H1 (cell line): ENCODE data around the gene SSTR5. TPM values are rescaled to one million over a fixed set of nuclear protein-coding genes. Genes with fewer than 3 reads are reported as not detected.

Source experiments
- CTCF ChIA-PET: fragments of 300-600 bp; sonication (Branson Sonifier 250); formaldehyde crosslinking; loops from one replicate; lab custom pipeline; 2021; ENCODE audit not compliant: partially characterized antibody; lab: Charles Lee
- POLR2A ChIA-PET: fragments of 300-600 bp; sonication (Branson Sonifier 250); formaldehyde crosslinking; loops from one replicate; lab custom pipeline; 2021; ENCODE audit warnings: inconsistent platforms; ENCODE audit not compliant: partially characterized antibody; lab: Charles Lee
- DNase-seq, 2 experiments: peaks; one replicate each; pipeline versions ENCODE4 v3.0.0 to v3.0.0-alpha.2; 2010 to 2022; ENCODE audit warnings: low spot score in 2 of 2, low read depth in 1 of 2, mixed read lengths in 1 of 2
- FAIRE-seq: peaks from 2 replicates; lab custom pipeline; 2011; peaks lifted over from hg19 to GRCh38; lab: Jason Lieb, UNC
- H2AFZ ChIP-seq: 2 replicates; pipeline ENCODE4 v1.8.1; 2012; ENCODE audit warnings: low read length, inconsistent platforms
- H2AK5ac ChIP-seq: 2 replicates; pipeline ENCODE4 v1.6.1; 2013; ENCODE audit warnings: low read depth, low read length
- H2BK120ac ChIP-seq: replicated peaks from 2 replicates; pipeline ENCODE3; 2013; ENCODE audit warnings: low read depth, low read length, inconsistent platforms
- H2BK12ac ChIP-seq: 2 replicates; pipeline ENCODE4 v1.6.1; 2013; ENCODE audit warnings: low read depth, low read length
- H2BK15ac ChIP-seq: 2 replicates; pipeline ENCODE4 v1.6.1; 2013; ENCODE audit warnings: low read length
- H2BK20ac ChIP-seq: 2 replicates; pipeline ENCODE4 v1.6.1; 2013; ENCODE audit warnings: low read length
- H2BK5ac ChIP-seq: 2 replicates; pipeline ENCODE4 v1.6.1; 2013; ENCODE audit warnings: low read depth, low read length
- H3K14ac ChIP-seq: 2 replicates; pipeline ENCODE4 v1.6.1; 2013; ENCODE audit warnings: inconsistent platforms; ENCODE audit not compliant: insufficient read length
- H3K18ac ChIP-seq: 2 replicates; pipeline ENCODE4 v1.6.1; 2013; ENCODE audit warnings: low read length; ENCODE audit errors: extremely low read depth
- H3K23ac ChIP-seq: 2 replicates; pipeline ENCODE4 v1.6.1; 2013; ENCODE audit warnings: inconsistent platforms; ENCODE audit not compliant: insufficient read length
- H3K23me2 ChIP-seq: 2 replicates; pipeline ENCODE4 v1.6.1; 2013; ENCODE audit warnings: low read depth, low read length
- H3K27ac ChIP-seq: 2 replicates; pipeline ENCODE4 v1.6.1; 2011; ENCODE audit warnings: low read depth, low read length, inconsistent platforms
- H3K27me3 ChIP-seq, 4 experiments: replicated peaks in 1 of 4; 1 replicate in 1 of 4; 2 replicates in 3 of 4; pipeline versions ENCODE4 v1.6.1 to v1.8.1; 2011 to 2013; ENCODE audit warnings: low read length in 3 of 4, mild to moderate bottlenecking in 3 of 4, inconsistent platforms in 2 of 4, mixed read lengths in 2 of 4, moderate library complexity in 1 of 4; ENCODE audit not compliant: control insufficient read depth in 3 of 4, insufficient read depth in 3 of 4; ENCODE audit errors: extremely low read depth in 1 of 4
- H3K36me3 ChIP-seq, 4 experiments: 2 replicates each; pipeline versions ENCODE4 v1.6.1 to v1.8.1; 2011 to 2013; ENCODE audit warnings: mild to moderate bottlenecking in 4 of 4, low read length in 3 of 4, moderate library complexity in 2 of 4, control low read depth in 1 of 4, inconsistent platforms in 1 of 4; ENCODE audit not compliant: insufficient read depth in 4 of 4, control insufficient read depth in 2 of 4
- H3K4ac ChIP-seq: replicated peaks from 2 replicates; pipeline ENCODE3; 2013; ENCODE audit warnings: low read length, low read depth, mixed read lengths, inconsistent platforms; ENCODE audit not compliant: insufficient read length
- H3K4me1 ChIP-seq, 4 experiments: replicated peaks in 1 of 4; 1 replicate in 1 of 4; 2 replicates in 3 of 4; pipeline versions ENCODE4 v1.6.1 to v1.8.1; 2011 to 2013; ENCODE audit warnings: low read length in 3 of 4, inconsistent platforms in 2 of 4, mixed read lengths in 1 of 4; ENCODE audit not compliant: insufficient read depth in 4 of 4, control insufficient read depth in 3 of 4
- H3K4me2 ChIP-seq, 2 experiments: 2 replicates each; pipeline versions ENCODE4 v1.6.1 to v1.8.1; 2011 to 2013; ENCODE audit warnings: low read depth in 2 of 2, low read length in 2 of 2, control low read depth in 1 of 2, inconsistent platforms in 1 of 2, mild to moderate bottlenecking in 1 of 2; ENCODE audit not compliant: insufficient read depth in 1 of 2
- H3K4me3 ChIP-seq, 4 experiments: fragments of 200-600, 300-600 bp in 1 of 4; sonication (generic), shearing (Covaris generic), sonication (Bioruptor Twin) in 1 of 4; 2 replicates each; pipeline versions ENCODE4 v1.5.1 to v1.8.1; 2011 to 2016; ENCODE audit warnings: low read length in 4 of 4, low read depth in 3 of 4, control low read depth in 2 of 4, inconsistent platforms in 2 of 4, mild to moderate bottlenecking in 2 of 4, mixed read lengths in 1 of 4, moderate library complexity in 1 of 4; ENCODE audit not compliant: insufficient read depth in 2 of 4; ENCODE audit errors: extremely low read depth in 1 of 4
- H3K56ac ChIP-seq: replicated peaks from 2 replicates; pipeline ENCODE3; 2013; ENCODE audit warnings: low read depth, mild to moderate bottlenecking, mixed read lengths, low read length, inconsistent platforms; ENCODE audit not compliant: insufficient read length
- H3K79me1 ChIP-seq: 2 replicates; pipeline ENCODE4 v1.6.1; 2013; ENCODE audit warnings: low read depth, low read length, control low read depth
- H3K79me2 ChIP-seq, 2 experiments: 2 replicates each; pipeline versions ENCODE4 v1.6.1 to v1.8.1; 2012 to 2013; ENCODE audit warnings: low read length in 2 of 2, mild to moderate bottlenecking in 2 of 2, inconsistent platforms in 1 of 2; ENCODE audit not compliant: insufficient read depth in 2 of 2, control insufficient read depth in 1 of 2
- H3K9ac ChIP-seq, 4 experiments: replicated peaks in 1 of 4; 1 replicate in 1 of 4; 2 replicates in 3 of 4; pipeline versions ENCODE4 v1.6.1 to v1.8.1; 2011 to 2013; ENCODE audit warnings: low read depth in 3 of 4, low read length in 3 of 4, control low read depth in 2 of 4, mild to moderate bottlenecking in 2 of 4, moderate library complexity in 2 of 4, inconsistent platforms in 1 of 4; ENCODE audit errors: extremely low read depth in 1 of 4
- H3K9me3 ChIP-seq, 2 experiments: 2 replicates each; pipeline versions ENCODE4 v1.6.1 to v1.8.1; 2012 to 2013; ENCODE audit warnings: mild to moderate bottlenecking in 2 of 2, moderate library complexity in 2 of 2, control low read depth in 1 of 2, inconsistent platforms in 1 of 2, low read depth in 1 of 2, low read length in 1 of 2, mixed read lengths in 1 of 2; ENCODE audit not compliant: insufficient read depth in 2 of 2
- H4K20me1 ChIP-seq, 2 experiments: replicated peaks in 1 of 2; 2 replicates each; pipeline versions ENCODE3 to v1.8.1; 2011 to 2013; ENCODE audit warnings: inconsistent platforms in 2 of 2, low read length in 2 of 2, mild to moderate bottlenecking in 1 of 2; ENCODE audit not compliant: insufficient read depth in 2 of 2, control insufficient read depth in 1 of 2
- H4K5ac ChIP-seq: 2 replicates; pipeline ENCODE4 v1.6.1; 2013; ENCODE audit warnings: low read length, low read depth, mixed read lengths, inconsistent platforms; ENCODE audit not compliant: insufficient read length
- H4K8ac ChIP-seq: 2 replicates; pipeline ENCODE4 v1.8.0; 2013; ENCODE audit warnings: mild to moderate bottlenecking, moderate library complexity, low read length, inconsistent platforms; ENCODE audit not compliant: insufficient read depth; ENCODE audit errors: extremely low read depth
- H4K91ac ChIP-seq: replicated peaks from 2 replicates; pipeline ENCODE3; 2013; ENCODE audit warnings: low read length, mixed read lengths, inconsistent platforms; ENCODE audit not compliant: insufficient read length
- BACH1 ChIP-seq: IDR thresholded peaks from 2 replicates; pipeline ENCODE4 v1.6.1; 2012; ENCODE audit warnings: low read length, improper control_type of control experiment
- BRCA1 ChIP-seq: IDR thresholded peaks from 2 replicates; pipeline ENCODE4 v1.6.1; 2012; ENCODE audit warnings: low read depth, low read length, improper control_type of control experiment
- CHD1 ChIP-seq: IDR thresholded peaks from 2 replicates; pipeline ENCODE4 v1.6.1; 2012; ENCODE audit warnings: low read depth, low read length, improper control_type of control experiment
- CREB1 ChIP-seq: IDR thresholded peaks from 2 replicates; pipeline ENCODE4 v1.6.1; 2012; ENCODE audit warnings: inconsistent platforms
- EGR1 ChIP-seq: IDR thresholded peaks from 2 replicates; pipeline ENCODE4 v1.6.1; 2011; ENCODE audit warnings: low read depth, low read length, borderline replicate concordance
- GABPA ChIP-seq: IDR thresholded peaks from 2 replicates; pipeline ENCODE4 v1.6.1; 2011; ENCODE audit warnings: mild to moderate bottlenecking, low read length, moderate library complexity, borderline replicate concordance; ENCODE audit not compliant: insufficient read depth
- KDM4A ChIP-seq: IDR thresholded peaks from one replicate; pipeline ENCODE4 v1.7.1; 2012; ENCODE audit warnings: low read depth, mild to moderate bottlenecking, moderate library complexity, low read length, inconsistent platforms; ENCODE audit not compliant: severe bottlenecking
- NANOG ChIP-seq: IDR thresholded peaks from 2 replicates; pipeline ENCODE4 v1.6.1; 2011; ENCODE audit warnings: low read length, low read depth, mild to moderate bottlenecking, inconsistent platforms; ENCODE audit not compliant: insufficient read depth, poor library complexity, severe bottlenecking
- RBBP5 ChIP-seq: IDR thresholded peaks from 2 replicates; pipeline ENCODE4 v1.7.1; 2012; ENCODE audit warnings: low read depth, mild to moderate bottlenecking, inconsistent platforms, low read length, moderate library complexity, borderline replicate concordance
- SP2 ChIP-seq: IDR thresholded peaks from 2 replicates; pipeline ENCODE4 v1.6.1; 2012; ENCODE audit warnings: mild to moderate bottlenecking, low read length, inconsistent platforms
- TAF1 ChIP-seq: IDR thresholded peaks from 2 replicates; pipeline ENCODE4 v1.6.1; 2011; ENCODE audit warnings: mild to moderate bottlenecking, low read depth, low read length
- TBP ChIP-seq: IDR thresholded peaks from 2 replicates; pipeline ENCODE4 v1.6.1; 2011; ENCODE audit warnings: low read depth, low read length, improper control_type of control experiment
- TCF12 ChIP-seq: IDR thresholded peaks from 2 replicates; pipeline ENCODE4 v1.6.1; 2011; ENCODE audit warnings: low read depth, mild to moderate bottlenecking, low read length
- WGBS, 2 experiments: shearing (Covaris generic) in 1 of 2; methylation state at CpG; one replicate each; pipeline versions ENCODE4 v1.1.6 to v1.1.7; 2013 to 2015; ENCODE audit warnings: low lambda C conversion rate in 2 of 2, mixed read lengths in 2 of 2, inconsistent platforms in 1 of 2, low coverage in 1 of 2, missing lambda C conversion rate in 1 of 2; ENCODE audit not compliant: insufficient replicate concordance in 2 of 2, insufficient coverage in 1 of 2, insufficient read length in 1 of 2; ENCODE audit errors: extremely low coverage in 1 of 2, missing lambda C conversion rate in 1 of 2; 5-methylcytosine and 5-hydroxymethylcytosine counted together
- polyA plus RNA-seq, 7 experiments: library from polyadenylated mRNA; depleted of rRNA in 3 of 7; stranded (reverse) in 5 of 7; unstranded in 2 of 7; fragments of >200 nt in 5 of 7; fragments of 200-250 nt in 2 of 7; gene quantifications; 1 replicate in 5 of 7; 2 replicates in 1 of 7; 4 replicates in 1 of 7; pipeline versions ENCODE4 v1.2.1 to v1.2.3, GENCODE V29; 2011 to 2013; ENCODE audit warnings: missing spikeins in 2 of 7, mixed read lengths in 2 of 7
- total RNA-seq: library from RNA; stranded (reverse); fragmentation: NEBNext Ultra II Directional; extraction: Animal tissue kit (Norgen Biotek cat#: 25700); gene quantifications from 2 replicates; pipeline ENCODE4 v1.2.1, GENCODE V29; 2021

The SSTR5 gene
- total and polyA plus RNA-seq, 2 of the 8 experiments (the other 6 are each of a cell fraction or from before 2014, with no cell fraction given), result 0.56 to 0.60 TPM

DNA sequence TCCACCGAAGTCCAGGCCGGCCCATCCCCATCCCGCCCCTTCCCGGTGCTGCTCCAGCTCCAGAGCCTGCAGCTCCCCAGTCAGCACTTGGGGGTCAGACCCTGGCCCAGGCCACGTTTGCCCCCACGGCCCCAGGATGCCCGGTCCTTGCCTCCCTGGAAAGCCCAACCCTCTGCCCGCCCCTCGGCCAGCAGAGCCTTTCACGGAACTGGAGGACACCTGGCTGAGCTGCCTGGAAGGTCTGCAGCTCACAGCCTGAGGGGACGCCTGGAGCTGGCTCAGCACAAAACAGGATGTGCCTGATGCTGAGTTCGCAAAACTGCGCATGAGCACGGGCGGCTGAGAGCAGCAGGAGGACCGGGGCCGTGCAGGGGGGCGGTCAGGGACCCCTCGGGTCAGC is 29.7 kb upstream of the SSTR5 start:
- Histone ChIP-seq H2BK20ac (no peak overlapping the region), H3K9me3 (peaks cover 0 to 4% of the 10 kb centered on the region in 2 experiments; a peak in 2 of 4 replicates), H4K8ac (peak overlapping the region; percentile 68; the same call in 1 of the 2 replicates), H2BK15ac (no peak overlapping the region), H3K14ac (no peak overlapping the region), H3K36me3 (no peaks in the 10 kb centered on the region), H3K23me2 (no peaks in the 10 kb centered on the region), H3K27ac (no peak overlapping the region), H3K79me1 (no peaks in the 10 kb centered on the region), H2BK120ac (no peak overlapping the region), H3K56ac (no peak overlapping the region), H4K91ac (no peak overlapping the region), H2BK5ac (no peak overlapping the region), H3K4me3 (no peak overlapping the region), H4K5ac (no peak overlapping the region), H2AK5ac (no peak overlapping the region), H4K20me1 (no peaks in the 10 kb centered on the region)
- CTCF ChIA-PET, result interaction anchor here (1.2 to 2.1 kb wide), 2 partner anchors 14 to 22 kb away, joined by 3 to 9 read pairs; no protein-coding TSS in a partner anchor
- 92% methylated on average over 9 of the region's 19 CpGs; no CpG with 5 or more reads in 1 of the 2 experiments for WGBS, 2 experiments
- TF ChIP-seq TCF12 (no peak), BACH1 (no peak), RBBP5 (no peak), KDM4A (no peak), EGR1 (no peak), GABPA (no peak), CREB1 (no peak), SP2 (no peak), TBP (no peak), NANOG (no peak), TAF1 (no peak), CHD1 (no peak), BRCA1 (no peak)
- TF ChIP-seq, all 59 proteins: peak for 0
- H3K18ac ChIP-seq, result no peak overlapping the region
- POLR2A ChIA-PET, result interaction anchor here (0.7 kb wide), 1 partner anchor 60 kb away, joined by 4 read pairs; no protein-coding TSS in a partner anchor
- peaks cover 0 to under 1% (median 0%) of the 10 kb centered on the region in 4 experiments; a peak in 2 of 7 replicates for H3K27me3 ChIP-seq
- H3K4me1 ChIP-seq, result peaks cover 0 to 2% (median under 1%) of the 10 kb centered on the region in 4 experiments; a peak in 2 of 7 replicates
- no peak overlapping the region for H3K4me2 ChIP-seq
- no peak overlapping the region for H2AFZ ChIP-seq
- no peak overlapping the region for H2BK12ac ChIP-seq
- H3K4ac ChIP-seq, result no peak overlapping the region
- no peak overlapping the region for H3K9ac ChIP-seq
- H3K79me2 ChIP-seq, result no peaks in the 10 kb centered on the region
- DNase-seq (no peak), FAIRE-seq (no peak)
- no peak overlapping the region for H3K23ac ChIP-seq
